Neural cell (in vitro differentiated cells): ENCODE results near the gene MASP2. TPM values are rescaled to one million over a fixed set of nuclear protein-coding genes. Genes with fewer than 3 reads are reported as not detected.

ENCODE experiments used
- H2AFZ ChIP-seq: fragments of 200-600, 300-800 bp; sonication (generic), shearing (Covaris generic); 2 replicates; pipeline ENCODE4 v1.6.0; 2014; ENCODE audit warnings: low read depth, mild to moderate bottlenecking, antibody characterized with exemption, low read length, moderate library complexity
- H3F3A ChIP-seq: fragments of 200-600 bp; shearing (Covaris generic); 2 replicates; pipeline ENCODE4 v1.6.1; 2016; ENCODE audit warnings: mild to moderate bottlenecking, moderate library complexity, mixed read lengths, antibody characterized with exemption, low read length; ENCODE audit not compliant: insufficient read depth, poor library complexity, severe bottlenecking
- H3K27ac ChIP-seq: fragments of 200-600, 300-800 bp; sonication (generic), shearing (Covaris generic); 2 replicates; pipeline ENCODE4 v1.5.1; 2014; ENCODE audit warnings: mild to moderate bottlenecking, low read length, moderate library complexity
- H3K27me3 ChIP-seq: fragments of 300-800, 200-600 bp; sonication (generic), shearing (Covaris generic); 2 replicates; pipeline ENCODE4 v1.6.0; 2014; ENCODE audit warnings: mild to moderate bottlenecking, low read depth, low read length, moderate library complexity; ENCODE audit not compliant: insufficient read depth
- H3K36me3 ChIP-seq: fragments of 300-800, 200-600 bp; sonication (generic), shearing (Covaris generic); 2 replicates; pipeline ENCODE4 v1.5.1; 2014; ENCODE audit warnings: mild to moderate bottlenecking, antibody characterized with exemption, low read length, moderate library complexity; ENCODE audit not compliant: insufficient read depth
- H3K4me2 ChIP-seq: fragments of 300-800, 200-600 bp; sonication (generic), shearing (Covaris generic); 2 replicates; pipeline ENCODE4 v1.6.0; 2014; ENCODE audit warnings: mild to moderate bottlenecking, low read length
- H3K4me3 ChIP-seq: fragments of 300-800, 200-600 bp; sonication (generic), shearing (Covaris generic); 2 replicates; pipeline ENCODE4 v1.5.1; 2014; ENCODE audit warnings: mild to moderate bottlenecking, low read length, moderate library complexity
- H3K79me2 ChIP-seq: fragments of 200-600 bp; shearing (Covaris generic); replicated peaks from 2 replicates; pipeline ENCODE4 v1.6.0; 2014; ENCODE audit warnings: mild to moderate bottlenecking, low read length, moderate library complexity; ENCODE audit not compliant: insufficient read depth
- H3K9ac ChIP-seq: fragments of 300-800, 200-600 bp; sonication (generic), shearing (Covaris generic); 2 replicates; pipeline ENCODE4 v1.6.1; 2016; ENCODE audit warnings: mild to moderate bottlenecking, low read length, mixed read lengths
- H3K9me2 ChIP-seq: fragments of 200-600 bp; shearing (Covaris generic); 2 replicates; pipeline ENCODE4 v1.6.1; 2016; ENCODE audit warnings: mild to moderate bottlenecking, low read length, mixed read lengths; ENCODE audit not compliant: insufficient read depth
- H3K9me3 ChIP-seq: fragments of 200-600, 300-800 bp; sonication (generic), shearing (Covaris generic); 2 replicates; pipeline ENCODE4 v1.6.1; 2016; ENCODE audit warnings: mild to moderate bottlenecking, mixed run types, low read length, moderate library complexity, mixed read lengths
- H4K20me1 ChIP-seq: fragments of 200-600 bp; shearing (Covaris generic); 2 replicates; pipeline ENCODE4 v1.6.1; 2016; ENCODE audit warnings: mild to moderate bottlenecking, mixed run types; ENCODE audit not compliant: insufficient read depth
- CTCF ChIP-seq: fragments of 450-650 bp; IDR thresholded peaks from 2 replicates; pipeline ENCODE4 v1.5.1; 2014; ENCODE audit warnings: antibody characterized with exemption, mild to moderate bottlenecking, moderate library complexity; ENCODE audit not compliant: poor library complexity, severe bottlenecking
- EP300 ChIP-seq: fragments of 450-650 bp; conservative IDR thresholded peaks from 2 replicates; pipeline ENCODE4 v1.6.1; 2014; ENCODE audit warnings: antibody characterized with exemption, mild to moderate bottlenecking, moderate library complexity; ENCODE audit not compliant: poor library complexity, severe bottlenecking
- EZH2 ChIP-seq: fragments of 200-600, 300-800 bp; shearing (Covaris generic), sonication (generic); IDR thresholded peaks from 2 replicates; pipeline ENCODE4 v1.6.1; 2014; ENCODE audit warnings: antibody characterized with exemption, low read length, borderline replicate concordance, mild to moderate bottlenecking; ENCODE audit not compliant: insufficient read depth, poor library complexity, severe bottlenecking
- MXI1 ChIP-seq: fragments of 450-650 bp; conservative IDR thresholded peaks from 2 replicates; pipeline ENCODE4 v1.6.1; 2014; ENCODE audit warnings: antibody characterized with exemption, mild to moderate bottlenecking; ENCODE audit not compliant: poor library complexity, severe bottlenecking
- POLR2AphosphoS5 ChIP-seq: IDR thresholded peaks from 2 replicates; pipeline ENCODE4 v1.6.1; 2012
- RAD21 ChIP-seq: fragments of 450-650 bp; conservative IDR thresholded peaks from 2 replicates; pipeline ENCODE4 v1.6.1; 2014; ENCODE audit warnings: antibody characterized with exemption, mild to moderate bottlenecking, moderate library complexity
- REST ChIP-seq: IDR thresholded peaks from 2 replicates; pipeline ENCODE4 v1.6.1; 2012; ENCODE audit warnings: borderline replicate concordance
- SMC3 ChIP-seq: fragments of 450-650 bp; conservative IDR thresholded peaks from 2 replicates; pipeline ENCODE4 v1.6.1; 2014; ENCODE audit warnings: antibody characterized with exemption, mild to moderate bottlenecking, moderate library complexity; ENCODE audit not compliant: poor library complexity
- TAF1 ChIP-seq: IDR thresholded peaks from 2 replicates; pipeline ENCODE4 v1.6.1; 2012; ENCODE audit warnings: low read depth
- polyA plus RNA-seq: library from polyadenylated mRNA; depleted of rRNA; stranded (reverse); fragments of >200 nt; gene quantifications from 2 replicates; pipeline ENCODE4 v1.2.3, GENCODE V29; 2014

The MASP2 gene
- polyA plus RNA-seq, 1 donor from 2014 or later = not detected

- no peaks in the 10 kb centered on the region for H3F3A ChIP-seq
- H4K20me1 ChIP-seq = no peaks in the 10 kb centered on the region
- H3K9me2 ChIP-seq = no peaks in the 10 kb centered on the region
- no peak overlapping the region for H3K4me3 ChIP-seq
- H3K9me3 ChIP-seq = no peaks in the 10 kb centered on the region
- H3K36me3 ChIP-seq = no peaks in the 10 kb centered on the region
- no peak overlapping the region for H3K27ac ChIP-seq
- TF ChIP-seq MXI1 = no peak
- no peak for TF ChIP-seq REST
- TF ChIP-seq EZH2 = no peak
- TF ChIP-seq RAD21 = no peak
- no peak for TF ChIP-seq SMC3
- no peak for TF ChIP-seq EP300
- TF ChIP-seq POLR2AphosphoS5 = no peak
- TF ChIP-seq CTCF = no peak
- TF ChIP-seq TAF1 = no peak
- no peak overlapping the region for H3K9ac ChIP-seq
- H3K79me2 ChIP-seq = no peaks in the 10 kb centered on the region
- no peak overlapping the region for H3K4me2 ChIP-seq
- no peaks in the 10 kb centered on the region for H3K27me3 ChIP-seq
- H2AFZ ChIP-seq = no peak overlapping the region
These were observed 821 bp downstream of the MASP2 start for GRCh38 chr1:11046270-11046566.

- H3K79me2 ChIP-seq = no peaks in the 10 kb centered on the region
- H3K9ac ChIP-seq = no peak overlapping the region
- no peaks in the 10 kb centered on the region for H4K20me1 ChIP-seq
- no peaks in the 10 kb centered on the region for H3F3A ChIP-seq
- H3K9me2 ChIP-seq = no peaks in the 10 kb centered on the region
- no peaks in the 10 kb centered on the region for H3K27me3 ChIP-seq
- H3K4me2 ChIP-seq = no peak overlapping the region
- H3K9me3 ChIP-seq = no peaks in the 10 kb centered on the region
- TF ChIP-seq EZH2 (no peak), POLR2AphosphoS5 (no peak), CTCF (no peak), TAF1 (no peak), MXI1 (no peak), EP300 (no peak), REST (no peak), SMC3 (no peak), RAD21 (no peak)
- no peak overlapping the region for H3K27ac ChIP-seq
- H3K4me3 ChIP-seq = no peak overlapping the region
- H3K36me3 ChIP-seq = no peaks in the 10 kb centered on the region
- H2AFZ ChIP-seq = no peak overlapping the region
These were observed 1.4 kb downstream of the MASP2 start for GRCh38 chr1:11045428-11046269.
